ENCODE results near the gene SUSD5.
"Not testable (repeated sequence)": the region's sequence is repeated elsewhere in the genome, so short reads cannot be mapped to it uniquely, and the experiment has no call there.

Gene SUSD5

GRCh38 chr3:33187368-33187634 is 31.3 kb downstream of the SUSD5 start:
- DNase-seq = no peak

GRCh38 chr3:33186524-33187367 is 31.9 kb downstream of the SUSD5 start:
- no peak for DNase-seq

GRCh38 chr3:33184863-33185262 is 33.7 kb downstream of the SUSD5 start:
- no peak for DNase-seq

- not testable (repeated sequence) for DNase-seq
These were observed 37.0 kb downstream of the SUSD5 start for GRCh38 chr3:33181641-33182040.

DNA sequence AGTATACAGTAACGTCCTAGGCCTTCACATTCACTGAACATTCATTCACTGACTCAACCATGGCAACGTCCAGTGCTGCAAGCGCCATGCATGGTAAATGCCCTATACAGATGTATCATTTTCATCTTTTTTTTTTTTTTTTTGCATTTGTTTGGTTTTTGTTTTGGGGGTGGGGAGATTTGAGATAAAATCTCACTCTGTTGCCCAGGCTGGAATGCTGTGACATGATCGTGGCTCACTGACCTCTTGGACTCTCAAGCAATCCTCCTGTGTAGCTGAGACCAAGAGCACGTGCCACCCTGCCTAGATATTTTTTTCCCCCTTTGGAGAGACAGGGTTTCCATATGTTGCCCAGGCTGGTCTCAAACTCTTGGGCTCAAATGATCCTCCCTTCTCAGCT is 37.4 kb downstream of the SUSD5 start:
- no peak for DNase-seq

DNA sequence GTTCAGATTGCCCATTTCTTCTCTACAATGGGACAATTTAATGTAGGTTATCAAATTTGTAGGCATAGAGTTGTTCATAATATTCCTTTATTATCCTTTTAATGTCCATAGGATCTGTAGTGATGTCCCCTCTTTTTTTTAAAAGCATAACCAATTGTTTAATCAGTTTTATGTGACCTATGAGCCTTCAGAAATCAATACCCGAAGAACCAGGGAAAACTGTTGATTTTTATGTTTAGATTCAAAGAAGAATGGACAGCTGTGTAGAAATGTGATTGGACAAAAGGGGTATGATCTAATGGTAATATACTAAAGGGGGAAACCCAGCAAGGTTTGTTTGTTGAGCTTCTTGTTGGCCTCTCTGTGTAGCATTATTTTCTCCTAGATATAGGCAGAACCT is 39.5 kb downstream of the SUSD5 start:
- DNase-seq = no peak

- no peak for DNase-seq
These were observed 43.7 kb downstream of the SUSD5 start for GRCh38 chr3:33174711-33175414.

GRCh38 chr3:33174095-33174494 is 44.5 kb downstream of the SUSD5 start:
- no peak for DNase-seq

DNA sequence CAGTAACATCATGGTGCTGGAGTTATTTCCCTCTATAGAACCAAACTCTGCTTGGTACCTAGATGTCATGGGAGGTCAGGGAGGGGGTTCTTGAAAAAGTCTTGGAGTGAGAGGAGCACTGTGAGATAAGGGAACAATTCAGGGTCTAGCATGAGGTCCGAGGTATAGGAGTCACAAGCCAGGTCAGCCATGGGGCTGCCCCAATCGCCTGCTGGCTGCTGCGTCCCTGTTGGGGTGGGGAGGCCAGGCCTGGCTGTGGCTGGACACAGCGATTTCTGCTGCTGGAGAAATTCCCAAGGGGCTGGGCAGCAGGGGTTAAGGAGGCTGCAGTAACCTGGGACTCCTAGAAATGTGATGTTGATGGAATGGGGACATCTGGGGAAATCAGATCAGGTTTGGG is 44.9 kb downstream of the SUSD5 start:
- DNase-seq = no peak

DNA sequence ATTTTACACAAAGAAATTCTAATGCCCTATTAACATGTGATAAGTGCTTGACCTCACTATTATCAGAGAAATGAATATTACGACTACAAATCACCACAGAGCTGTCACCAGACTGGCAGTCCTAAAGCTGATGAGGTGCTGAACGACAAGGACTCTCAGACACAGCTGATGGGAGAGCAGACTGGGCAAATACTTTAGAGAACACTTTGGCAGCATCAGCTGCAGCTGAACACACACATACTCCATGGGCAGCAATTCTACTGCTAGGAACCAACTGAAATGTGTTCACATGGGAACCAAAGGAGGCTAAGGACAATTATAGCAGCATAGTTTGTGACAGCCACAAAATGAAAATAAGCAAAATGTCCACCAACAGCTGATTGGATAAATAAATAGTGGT is 45.5 kb downstream of the SUSD5 start:
- peak; percentile 89 for DNase-seq

DNA sequence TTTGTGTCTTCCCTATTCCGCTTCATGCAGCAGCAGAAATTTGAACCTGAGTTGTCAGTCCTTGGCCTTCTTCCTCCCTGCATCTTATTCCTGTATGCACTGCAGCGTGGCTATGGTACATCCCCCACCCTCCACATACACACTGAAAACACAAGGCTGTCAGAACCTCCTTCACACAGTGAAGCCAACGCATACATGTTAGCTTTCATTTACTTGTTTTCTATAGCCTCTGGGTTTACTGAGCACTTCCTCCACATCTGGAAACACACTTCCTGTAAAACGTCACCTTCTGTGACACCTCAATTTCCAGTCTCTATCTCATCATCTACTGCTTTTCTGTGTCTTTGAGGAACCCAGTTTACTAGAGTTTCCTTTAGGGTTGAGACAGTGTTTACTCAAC is 47.0 kb downstream of the SUSD5 start:
- DNase-seq = no peak

DNA sequence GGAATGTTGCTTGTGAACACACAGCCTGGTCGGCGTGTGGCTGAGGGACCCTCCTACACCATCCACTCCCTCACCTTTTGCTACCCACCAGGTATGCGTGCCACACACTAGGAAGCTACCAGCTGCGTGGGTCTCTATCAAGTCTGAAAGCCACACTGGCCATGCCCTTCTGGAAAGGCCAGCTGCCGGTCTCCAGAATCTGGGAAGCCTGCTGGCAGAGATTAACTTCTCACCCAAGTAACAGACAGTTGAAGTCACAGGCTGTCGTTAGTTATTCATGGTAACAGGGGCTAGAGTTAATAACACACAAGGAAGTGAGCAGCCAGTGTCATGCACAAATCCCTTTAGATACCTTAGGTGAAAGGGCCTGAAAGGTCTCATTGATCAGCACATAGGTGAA is 48.1 kb downstream of the SUSD5 start:
- no peak for DNase-seq

DNA sequence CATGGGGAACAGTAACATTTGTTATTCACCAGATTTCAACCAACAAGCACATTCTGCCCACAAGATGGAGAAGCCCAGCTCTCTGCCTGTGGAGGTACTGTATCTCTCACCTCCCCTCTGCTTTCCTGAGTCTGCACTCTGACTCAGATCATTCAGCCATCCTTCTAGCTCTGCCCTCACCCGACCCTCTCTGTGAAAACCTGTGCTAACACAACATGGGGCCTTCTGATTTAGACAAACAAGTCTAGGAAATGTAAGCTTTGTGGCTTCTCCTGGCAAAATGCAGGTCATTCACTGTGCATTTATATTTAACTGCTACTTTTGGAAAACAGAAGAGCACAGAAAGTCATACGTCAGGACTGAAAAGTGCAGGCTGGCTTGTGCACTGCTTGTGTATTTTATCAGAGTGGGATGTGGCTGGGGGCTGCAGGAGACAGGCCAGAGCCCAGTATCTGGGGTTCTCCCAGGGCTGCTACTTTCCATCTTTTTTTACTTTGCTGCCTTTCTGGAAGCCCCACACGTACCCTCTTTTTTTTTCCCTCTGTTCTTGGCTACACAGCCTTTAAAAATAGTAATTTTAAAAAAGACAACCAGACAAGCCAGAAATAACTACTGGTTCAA is 50.8 kb downstream of the SUSD5 start:
- DNase-seq = no peak

DNA sequence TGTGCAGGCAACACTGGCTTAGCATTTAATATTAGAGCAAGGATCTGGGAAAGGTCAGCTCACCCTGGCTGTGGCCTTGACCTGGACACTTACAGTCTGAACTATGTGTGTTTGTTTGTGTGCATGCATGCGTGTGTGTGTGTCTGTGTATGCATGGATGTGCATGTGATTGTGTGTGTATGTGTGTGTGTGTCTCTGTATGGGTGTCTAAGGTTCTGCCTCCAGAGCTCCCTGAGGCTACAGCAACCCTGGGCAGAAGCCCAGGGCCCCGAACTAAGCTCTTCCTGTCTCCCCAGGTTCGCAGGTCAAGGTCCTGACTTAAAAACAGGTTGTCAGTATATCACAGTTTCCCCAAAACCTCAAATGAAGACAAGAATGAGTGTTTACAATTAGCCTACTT is 51.3 kb downstream of the SUSD5 start:
- no peak for DNase-seq

DNA sequence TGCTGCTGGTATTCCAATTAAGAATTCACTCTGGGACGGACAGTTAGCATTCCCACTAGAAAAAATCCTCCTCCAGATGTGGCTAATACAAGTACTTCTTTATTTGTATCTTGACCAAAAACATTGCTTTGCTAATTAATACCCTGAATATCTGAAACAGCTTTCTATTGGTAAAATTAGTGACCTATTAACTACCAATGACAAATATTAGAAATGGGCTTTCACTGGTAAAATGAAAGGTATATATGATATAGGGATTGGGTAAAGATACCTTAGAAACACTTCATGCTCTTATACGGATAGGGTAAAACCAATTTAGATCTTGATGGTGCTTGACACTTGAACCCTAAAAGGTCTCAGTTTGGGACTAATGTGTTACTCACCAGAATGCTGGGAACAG is 52.5 kb downstream of the SUSD5 start:
- no peak for DNase-seq

DNA sequence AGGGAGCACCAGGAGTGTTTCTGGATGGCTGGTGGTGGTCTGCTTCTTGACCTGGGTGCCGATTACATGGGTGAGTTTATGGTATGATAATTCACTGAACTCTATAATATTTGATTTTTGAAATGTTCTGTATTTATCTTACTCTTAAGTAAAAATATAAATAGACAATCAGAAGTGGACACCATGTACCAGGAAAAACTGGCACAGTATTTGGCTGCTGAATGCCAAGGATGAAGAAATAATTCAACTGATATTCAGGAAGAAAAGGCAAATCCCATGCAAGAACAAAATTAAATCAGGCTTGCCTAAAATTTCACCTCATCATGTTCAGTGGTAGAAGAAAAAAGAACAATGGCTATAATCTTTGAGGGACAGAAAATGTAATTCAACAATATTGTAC is 53.2 kb downstream of the SUSD5 start:
- DNase-seq = no peak

GRCh38 chr3:33162621-33163020 is 56.0 kb downstream of the SUSD5 start:
- not testable (repeated sequence) for DNase-seq

GRCh38 chr3:33159981-33160380 is 58.6 kb downstream of the SUSD5 start:
- no peak for DNase-seq

DNA sequence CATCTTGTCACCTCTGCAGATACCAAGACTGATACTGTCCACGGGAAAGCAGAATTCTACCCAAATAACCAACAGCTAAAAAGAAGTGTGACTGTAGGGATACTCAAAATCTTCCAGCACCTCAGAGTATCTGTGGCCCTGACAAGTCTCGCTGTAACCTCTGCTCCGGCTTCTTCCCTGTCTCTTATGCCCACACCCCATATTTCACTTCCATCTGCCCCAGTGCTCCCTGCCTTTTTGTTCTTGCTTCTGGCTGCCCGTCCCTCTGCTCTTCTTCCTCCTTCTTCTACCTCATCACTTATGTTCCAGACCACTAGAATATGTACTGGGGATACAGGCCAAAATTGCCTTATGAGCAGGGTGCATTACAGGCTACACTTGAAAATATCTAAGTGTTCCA is 59.4 kb downstream of the SUSD5 start:
- DNase-seq = no peak

DNA sequence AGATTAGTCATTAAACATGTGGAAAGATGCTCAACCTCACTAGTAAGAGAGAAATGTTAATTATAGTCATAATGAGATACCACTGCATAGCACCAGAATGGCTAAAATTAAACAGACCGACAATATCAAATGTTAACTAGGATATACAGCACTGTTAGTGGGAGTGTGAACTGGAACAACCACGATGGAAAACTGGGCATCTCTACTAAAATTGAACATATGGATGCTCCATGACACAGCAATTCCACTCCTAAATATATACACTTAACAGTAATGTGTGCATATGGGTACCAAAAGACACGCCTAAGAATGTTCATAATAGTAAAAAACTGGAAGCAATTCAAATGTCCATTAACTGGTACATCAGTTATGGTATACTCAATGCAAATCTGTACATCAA is 63.3 kb downstream of the SUSD5 start:
- no peak for DNase-seq

GRCh38 chr3:33153782-33154181 is 64.8 kb downstream of the SUSD5 start:
- no peak for DNase-seq

GRCh38 chr3:33152363-33153360 is 65.9 kb downstream of the SUSD5 start:
- DNase-seq = no peak

- no peak for DNase-seq
These were observed 69.3 kb downstream of the SUSD5 start for GRCh38 chr3:33149342-33149741.

Measured in NCI-H1092 treated with DMSO at 0.1 percent for 48 hours (cell line).